ENCODE data around the gene IL34.
A peak's percentile ranks its signal among the peaks of the same experiment; 100 is the strongest.

IL34 gene

DNA sequence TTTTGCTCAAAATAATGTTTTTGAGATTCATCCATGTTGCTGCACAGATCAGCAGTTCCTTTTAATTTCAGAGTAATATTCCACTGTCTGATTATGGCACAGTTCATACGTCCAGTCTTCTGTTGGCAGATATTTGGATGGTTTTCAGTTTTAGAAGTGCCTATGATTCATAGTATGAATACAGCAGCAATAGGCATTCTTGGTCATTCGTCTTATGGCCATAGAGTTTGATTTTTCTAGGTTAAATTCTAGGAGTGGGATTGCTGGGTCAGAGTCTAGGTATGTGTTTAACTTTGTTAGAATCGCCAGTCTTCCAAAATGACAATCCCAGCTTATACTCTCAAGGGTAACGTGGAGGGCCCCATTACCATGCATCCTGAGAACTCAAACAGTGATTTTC lies 11.5 kb upstream of the IL34 start:
- Histone ChIP-seq H3K9me2 (replicated peaks; ENCODE audit: insufficient read depth, low read length) (no peaks in the 10 kb centered on the region), H3F3A (ENCODE audit: insufficient read depth, low read length) (peaks cover 11% of the 10 kb centered on the region), H4K20me1 (ENCODE audit: insufficient read depth, low read length) (no peaks in the 10 kb centered on the region), H3K4me3 (ENCODE audit: low read length) (no peak overlapping the region), H3K27ac (ENCODE audit: low read length) (no peak overlapping the region), H3K4me1 (ENCODE audit: low read length) (peaks cover 23% of the 10 kb centered on the region), H3K79me2 (ENCODE audit: low read length) (no peaks in the 10 kb centered on the region), H3K27me3 (replicated peaks; ENCODE audit: insufficient read depth, low read length) (no peaks in the 10 kb centered on the region), H3K9me3 (replicated peaks; ENCODE audit: insufficient read depth, low read length) (no peaks in the 10 kb centered on the region), H3K36me3 (replicated peaks; ENCODE audit: insufficient read depth, low read length) (no peaks in the 10 kb centered on the region), H2AFZ (ENCODE audit: low read length) (no peak overlapping the region), H3K4me2 (ENCODE audit: low read depth, low read length) (no peak overlapping the region), H3K9ac (ENCODE audit: low read length) (no peak overlapping the region)
- DNase-seq: no peak
- TF ChIP-seq, protein P1, sequence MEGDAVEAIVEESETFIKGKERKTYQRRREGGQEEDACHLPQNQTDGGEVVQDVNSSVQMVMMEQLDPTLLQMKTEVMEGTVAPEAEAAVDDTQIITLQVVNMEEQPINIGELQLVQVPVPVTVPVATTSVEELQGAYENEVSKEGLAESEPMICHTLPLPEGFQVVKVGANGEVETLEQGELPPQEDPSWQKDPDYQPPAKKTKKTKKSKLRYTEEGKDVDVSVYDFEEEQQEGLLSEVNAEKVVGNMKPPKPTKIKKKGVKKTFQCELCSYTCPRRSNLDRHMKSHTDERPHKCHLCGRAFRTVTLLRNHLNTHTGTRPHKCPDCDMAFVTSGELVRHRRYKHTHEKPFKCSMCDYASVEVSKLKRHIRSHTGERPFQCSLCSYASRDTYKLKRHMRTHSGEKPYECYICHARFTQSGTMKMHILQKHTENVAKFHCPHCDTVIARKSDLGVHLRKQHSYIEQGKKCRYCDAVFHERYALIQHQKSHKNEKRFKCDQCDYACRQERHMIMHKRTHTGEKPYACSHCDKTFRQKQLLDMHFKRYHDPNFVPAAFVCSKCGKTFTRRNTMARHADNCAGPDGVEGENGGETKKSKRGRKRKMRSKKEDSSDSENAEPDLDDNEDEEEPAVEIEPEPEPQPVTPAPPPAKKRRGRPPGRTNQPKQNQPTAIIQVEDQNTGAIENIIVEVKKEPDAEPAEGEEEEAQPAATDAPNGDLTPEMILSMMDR (IDR thresholded peaks at IDR 0.05; ENCODE audit: low read length): no peak
- TF ChIP-seq EZH2 (optimal IDR thresholded peaks at IDR 0.05; ENCODE audit: low read depth, low read length) (no peak), EZH2phosphoT487 (IDR thresholded peaks at IDR 0.05; ENCODE audit: low read length) (no peak)

DNA sequence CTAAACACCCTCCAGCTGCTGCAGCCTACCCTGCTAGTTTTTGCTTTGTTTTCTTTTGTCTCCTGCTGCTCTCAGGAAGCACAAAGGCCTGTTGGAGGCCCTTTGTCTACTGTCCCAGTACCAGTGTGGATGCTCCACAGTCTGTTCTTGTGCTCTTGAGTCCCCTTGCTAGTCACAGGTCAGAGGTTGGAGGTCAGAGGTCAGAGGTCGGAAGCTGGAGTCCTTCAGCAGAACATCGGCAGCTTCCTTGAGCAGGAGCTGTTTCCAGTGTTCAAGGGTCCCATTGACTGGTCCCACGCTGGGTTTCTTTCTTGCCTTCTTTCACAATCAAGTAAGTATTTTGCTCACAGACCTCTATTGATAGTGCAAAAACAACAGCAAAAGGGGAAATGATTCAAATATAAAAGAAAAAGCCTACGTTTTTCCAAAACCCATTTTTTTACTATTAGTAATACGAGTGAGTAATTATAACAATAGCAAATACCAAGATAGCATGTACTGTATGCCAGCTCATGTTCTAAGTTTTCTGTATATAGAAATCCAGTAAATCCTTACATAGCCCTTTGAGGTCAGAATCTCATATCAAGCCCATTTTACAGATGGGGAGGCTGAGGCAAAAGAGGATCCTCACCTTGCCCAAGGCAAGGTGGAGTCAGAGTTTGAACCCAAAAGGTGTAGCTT lies 10.9 kb upstream of the IL34 start:
- no peak overlapping the region for H3K9ac ChIP-seq (ENCODE audit: low read length)
- H2AFZ ChIP-seq (ENCODE audit: low read length): no peak overlapping the region
- no peak for DNase-seq
- H3K9me2 ChIP-seq (replicated peaks; ENCODE audit: insufficient read depth, low read length): no peaks in the 10 kb centered on the region
- no peaks in the 10 kb centered on the region for H3K9me3 ChIP-seq (replicated peaks; ENCODE audit: insufficient read depth, low read length)
- H4K20me1 ChIP-seq (ENCODE audit: insufficient read depth, low read length): no peaks in the 10 kb centered on the region
- H3F3A ChIP-seq (ENCODE audit: insufficient read depth, low read length): peaks cover 11% of the 10 kb centered on the region
- H3K27me3 ChIP-seq (replicated peaks; ENCODE audit: insufficient read depth, low read length): no peaks in the 10 kb centered on the region
- H3K4me3 ChIP-seq (ENCODE audit: low read length): no peak overlapping the region
- TF ChIP-seq, protein P1 (IDR thresholded peaks at IDR 0.05; ENCODE audit: low read length): no peak
- TF ChIP-seq EZH2 (optimal IDR thresholded peaks at IDR 0.05; ENCODE audit: low read depth, low read length): no peak
- TF ChIP-seq EZH2phosphoT487 (IDR thresholded peaks at IDR 0.05; ENCODE audit: low read length): no peak
- H3K27ac ChIP-seq (ENCODE audit: low read length): no peak overlapping the region
- H3K79me2 ChIP-seq (ENCODE audit: low read length): no peaks in the 10 kb centered on the region
- H3K4me2 ChIP-seq (ENCODE audit: low read depth, low read length): no peak overlapping the region
- H3K4me1 ChIP-seq (ENCODE audit: low read length): peaks cover 23% of the 10 kb centered on the region
- H3K36me3 ChIP-seq (replicated peaks; ENCODE audit: insufficient read depth, low read length): no peaks in the 10 kb centered on the region

DNA sequence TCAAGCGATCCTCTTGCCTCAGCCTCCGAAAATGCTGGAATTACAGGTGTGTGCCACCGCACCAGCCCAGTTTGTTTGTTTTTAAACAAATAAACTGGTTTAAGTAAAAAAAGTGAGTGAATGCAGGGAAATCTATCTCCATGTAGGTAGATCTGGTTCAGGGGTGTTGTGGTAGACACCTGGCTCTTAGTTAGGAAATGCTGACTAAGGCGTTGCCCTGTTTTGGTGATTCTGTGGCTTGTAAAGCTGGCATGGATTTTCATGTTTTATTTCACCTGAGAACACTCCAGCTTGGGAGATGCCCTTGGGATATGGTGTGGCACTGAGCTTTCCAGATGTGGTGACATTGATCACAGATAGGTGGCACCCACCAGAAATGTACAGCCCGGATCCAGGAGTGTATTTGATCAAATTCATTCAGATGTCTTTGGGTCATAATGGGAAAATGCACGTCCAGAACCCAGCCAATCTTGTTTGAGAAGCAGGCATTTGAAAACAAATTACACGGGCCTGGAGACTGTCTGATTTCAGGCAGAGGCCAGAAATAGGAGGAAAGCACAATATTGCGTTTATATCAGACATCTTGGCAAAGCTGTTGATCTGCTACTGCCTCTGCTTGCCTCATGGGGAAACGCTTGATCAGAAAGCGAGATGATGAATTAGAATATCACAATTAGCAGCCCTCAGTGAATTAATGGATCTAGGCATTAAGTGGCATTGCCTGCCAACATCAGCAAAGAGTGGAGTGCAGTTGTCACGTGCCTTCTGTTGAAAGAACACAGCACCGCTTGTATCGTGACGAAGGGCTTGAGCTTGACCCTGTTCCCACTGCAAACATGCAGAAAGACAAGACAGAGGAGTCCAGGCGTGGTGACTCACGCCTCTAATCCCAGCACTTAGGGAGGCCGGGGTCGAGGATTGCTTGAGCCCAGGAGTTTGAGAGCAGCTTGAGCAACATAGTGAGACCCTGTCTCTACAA lies 7.3 kb upstream of the IL34 start:
- peak; percentile 73 for DNase-seq

More for the DNA sequence above, 7.3 kb upstream of the IL34 start:
- Histone ChIP-seq H3K27ac (ENCODE audit: low read length) (peak overlapping the region; percentile 87), H3K9ac (ENCODE audit: low read length) (peak overlapping the region; percentile 49; the same call in 1 of the 2 replicates), H3K4me3 (ENCODE audit: low read length) (no peak overlapping the region), H3K9me3 (replicated peaks; ENCODE audit: insufficient read depth, low read length) (no peaks in the 10 kb centered on the region), H3K27me3 (replicated peaks; ENCODE audit: insufficient read depth, low read length) (no peaks in the 10 kb centered on the region), H3K4me1 (ENCODE audit: low read length) (peaks cover 23% of the 10 kb centered on the region), H3F3A (ENCODE audit: insufficient read depth, low read length) (peaks cover 11% of the 10 kb centered on the region), H3K79me2 (ENCODE audit: low read length) (no peaks in the 10 kb centered on the region), H3K4me2 (ENCODE audit: low read depth, low read length) (peak overlapping the region; percentile 20; the same call in 1 of the 2 replicates), H3K36me3 (replicated peaks; ENCODE audit: insufficient read depth, low read length) (no peaks in the 10 kb centered on the region), H3K9me2 (replicated peaks; ENCODE audit: insufficient read depth, low read length) (no peaks in the 10 kb centered on the region), H4K20me1 (ENCODE audit: insufficient read depth, low read length) (no peaks in the 10 kb centered on the region), H2AFZ (ENCODE audit: low read length) (peak overlapping the region; percentile 6; the same call in 1 of the 2 replicates)
- no peak for TF ChIP-seq EZH2 (optimal IDR thresholded peaks at IDR 0.05; ENCODE audit: low read depth, low read length)
- TF ChIP-seq EZH2phosphoT487 (IDR thresholded peaks at IDR 0.05; ENCODE audit: low read length): no peak
- TF ChIP-seq, protein P1 (IDR thresholded peaks at IDR 0.05; ENCODE audit: low read length): no peak
